HG03060 (cell line): Measurements from ENCODE around the gene ACOXL.

Source experiments
- ATAC-seq: cut with Tn5 transposase; IDR thresholded peaks from one replicate; pipeline ENCODE4 v1.9.1; 2021; ENCODE audit warnings: low read depth, moderate number of reproducible peaks; ENCODE audit not compliant: unreplicated experiment

Gene ACOXL

GRCh38 chr2:110751642-110752041 lies 19.3 kb downstream of the ACOXL start:
- no peak for ATAC-seq

GRCh38 chr2:110752871-110753270 lies 20.5 kb downstream of the ACOXL start:
- no peak for ATAC-seq

- no peak for ATAC-seq
These were observed 23.2 kb downstream of the ACOXL start for GRCh38 chr2:110755491-110756078.

- no peak for ATAC-seq
These were observed 27.0 kb downstream of the ACOXL start for GRCh38 chr2:110759411-110759810.

GRCh38 chr2:110764931-110765330 lies 32.6 kb downstream of the ACOXL start:
- ATAC-seq = no peak

- no peak for ATAC-seq
These were observed 33.9 kb downstream of the ACOXL start for GRCh38 chr2:110766291-110766690.

- no peak for ATAC-seq
These were observed 36.2 kb downstream of the ACOXL start for GRCh38 chr2:110768591-110768990.

- no peak for ATAC-seq
These were observed 38.1 kb downstream of the ACOXL start for GRCh38 chr2:110770404-110770958.

GRCh38 chr2:110770959-110771431 lies 38.6 kb downstream of the ACOXL start:
- ATAC-seq = no peak

GRCh38 chr2:110771547-110772382 lies 39.4 kb downstream of the ACOXL start:
- ATAC-seq = no peak

- ATAC-seq = no peak
These were observed 40.0 kb downstream of the ACOXL start for GRCh38 chr2:110772383-110772755.

GRCh38 chr2:110773401-110773921 lies 41.1 kb downstream of the ACOXL start:
- no peak for ATAC-seq

GRCh38 chr2:110774701-110775100 lies 42.3 kb downstream of the ACOXL start:
- ATAC-seq = no peak

GRCh38 chr2:110777531-110778311 lies 45.3 kb downstream of the ACOXL start:
- no peak for ATAC-seq

GRCh38 chr2:110780461-110780860 lies 48.1 kb downstream of the ACOXL start:
- ATAC-seq = no peak

- ATAC-seq = no peak
These were observed 51.0 kb downstream of the ACOXL start for GRCh38 chr2:110783196-110783873.

- ATAC-seq = no peak
These were observed 51.8 kb downstream of the ACOXL start for GRCh38 chr2:110784047-110784631.

- no peak for ATAC-seq
These were observed 53.1 kb downstream of the ACOXL start for GRCh38 chr2:110785439-110785838.

- no peak for ATAC-seq
These were observed 56.6 kb downstream of the ACOXL start for GRCh38 chr2:110788976-110789375.

GRCh38 chr2:110789706-110790105 lies 57.3 kb downstream of the ACOXL start:
- no peak for ATAC-seq
